Activated CD8-positive, alpha-beta T cell treated with anti-CD3 and anti-CD28 coated beads for 36 hours (primary cell): ENCODE measurements around the gene CD248. TPM values are rescaled to one million over a fixed set of nuclear protein-coding genes. Genes with fewer than 3 reads are reported as not detected.

Experiments used
- ATAC-seq: fragments of 200-7000 bp; cut with Tn5 transposase; one replicate; pipeline ENCODE4 v1.10.0; 2021; ENCODE audit warnings: mild to moderate bottlenecking, moderate library complexity
- CTCF ChIA-PET: fragments of 350-600 bp; sonication (Branson Sonifier 250); formaldehyde crosslinking; loops from one replicate; lab custom pipeline; 2021; ENCODE audit warnings: antibody characterized with exemption; lab: Charles Lee
- POLR2A ChIA-PET: fragments of 350-600 bp; sonication (Branson Sonifier 250); formaldehyde crosslinking; loops from one replicate; lab custom pipeline; 2021; ENCODE audit warnings: antibody characterized with exemption; lab: Charles Lee
- DNase-seq: peaks from one replicate; pipeline ENCODE4 v3.0.0-alpha.2; 2020
- H3K27ac Mint-ChIP-seq: one replicate; pipeline ENCODE4 v1.8.0; 2021; ENCODE audit warnings: mild to moderate bottlenecking, mixed read lengths
- H3K27me3 Mint-ChIP-seq: one replicate; pipeline ENCODE4 v1.8.0; 2021; ENCODE audit warnings: mixed read lengths
- H3K36me3 Mint-ChIP-seq: one replicate; pipeline ENCODE4 v1.8.0; 2021; ENCODE audit warnings: low read depth, mixed read lengths
- H3K4me1 Mint-ChIP-seq: one replicate; pipeline ENCODE4 v1.8.0; 2021; ENCODE audit warnings: low read depth, mixed read lengths
- H3K4me3 Mint-ChIP-seq: one replicate; pipeline ENCODE4 v1.8.0; 2021; ENCODE audit warnings: mild to moderate bottlenecking, moderate library complexity, mixed read lengths
- H3K9me3 Mint-ChIP-seq: one replicate; pipeline ENCODE4 v1.8.0; 2021; ENCODE audit warnings: mixed read lengths
- intact Hi-C: fragments of 100-400 bp; cut with micrococcal nuclease; formaldehyde crosslinking; loops from one replicate; pipeline ENCODE4 v1.10.0; 2022
- total RNA-seq, 2 experiments: library from RNA; stranded (reverse); gene quantifications; one replicate each; pipeline ENCODE4 v1.2.3, GENCODE V29; 2021
- TF ChIP-seq, protein P1 (sequence below): fragments of 200-600 bp; IDR thresholded peaks from one replicate; pipeline ENCODE4 v1.8.0; 2022; ENCODE audit warnings: antibody characterized with exemption, mild to moderate bottlenecking

Gene CD248
- total RNA-seq, 2 experiments from 2014 or later = 16.3 to 16.8 TPM

DNA sequence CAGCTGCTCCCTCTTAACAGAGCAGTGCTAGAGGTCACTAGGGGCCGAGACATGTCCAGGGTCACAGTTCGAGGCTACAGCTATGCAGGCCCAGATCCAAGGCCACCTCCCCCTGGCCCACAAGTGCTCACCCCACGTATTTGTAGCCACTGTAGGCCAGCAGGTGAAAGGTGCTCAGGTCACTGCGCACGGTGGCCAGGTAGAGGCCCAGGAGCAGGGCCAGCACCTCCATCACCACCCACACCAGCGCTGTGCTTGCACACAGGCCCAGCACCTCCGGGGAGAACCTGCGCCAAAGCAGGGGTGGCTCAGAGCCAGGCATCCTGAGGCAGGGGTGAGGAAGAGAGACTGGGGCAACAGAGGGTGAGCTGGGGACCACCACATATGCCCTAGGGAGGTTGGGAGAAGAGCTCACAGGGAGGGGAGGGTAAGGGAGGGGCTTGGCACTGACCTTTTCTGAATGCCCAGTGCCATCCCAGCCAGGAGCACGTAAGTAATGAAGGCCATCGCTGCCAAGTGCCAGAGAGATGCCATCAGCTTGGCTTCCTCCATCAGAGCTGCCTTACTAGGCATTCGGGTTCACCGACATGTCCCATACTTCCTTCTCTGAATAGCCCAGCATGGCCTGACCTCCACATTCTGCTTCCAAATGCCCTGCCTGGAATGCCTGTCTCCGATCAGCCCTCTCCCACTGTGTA lies 31.4 kb downstream of the CD248 start:
- DNase-seq = no peak
- no peaks in the 10 kb centered on the region for H3K9me3 Mint-ChIP-seq
- H3K27me3 Mint-ChIP-seq = no peaks in the 10 kb centered on the region
- H3K4me1 Mint-ChIP-seq = peaks cover 33% of the 10 kb centered on the region
- H3K36me3 Mint-ChIP-seq = peaks cover 4% of the 10 kb centered on the region
- ChIA-PET POLR2A (interaction anchor here (0.7 to 1.3 kb wide), 3 partner anchors 26 to 60 kb away, joined by 3 read pairs; no protein-coding TSS in a partner anchor), CTCF (interaction anchor here (0.9 to 4.8 kb wide), 3 partner anchors 10 to 27 kb away, joined by 3 to 27 read pairs (median 3); no protein-coding TSS in a partner anchor)
- no peak overlapping the region for H3K27ac Mint-ChIP-seq
- TF ChIP-seq, protein P1, sequence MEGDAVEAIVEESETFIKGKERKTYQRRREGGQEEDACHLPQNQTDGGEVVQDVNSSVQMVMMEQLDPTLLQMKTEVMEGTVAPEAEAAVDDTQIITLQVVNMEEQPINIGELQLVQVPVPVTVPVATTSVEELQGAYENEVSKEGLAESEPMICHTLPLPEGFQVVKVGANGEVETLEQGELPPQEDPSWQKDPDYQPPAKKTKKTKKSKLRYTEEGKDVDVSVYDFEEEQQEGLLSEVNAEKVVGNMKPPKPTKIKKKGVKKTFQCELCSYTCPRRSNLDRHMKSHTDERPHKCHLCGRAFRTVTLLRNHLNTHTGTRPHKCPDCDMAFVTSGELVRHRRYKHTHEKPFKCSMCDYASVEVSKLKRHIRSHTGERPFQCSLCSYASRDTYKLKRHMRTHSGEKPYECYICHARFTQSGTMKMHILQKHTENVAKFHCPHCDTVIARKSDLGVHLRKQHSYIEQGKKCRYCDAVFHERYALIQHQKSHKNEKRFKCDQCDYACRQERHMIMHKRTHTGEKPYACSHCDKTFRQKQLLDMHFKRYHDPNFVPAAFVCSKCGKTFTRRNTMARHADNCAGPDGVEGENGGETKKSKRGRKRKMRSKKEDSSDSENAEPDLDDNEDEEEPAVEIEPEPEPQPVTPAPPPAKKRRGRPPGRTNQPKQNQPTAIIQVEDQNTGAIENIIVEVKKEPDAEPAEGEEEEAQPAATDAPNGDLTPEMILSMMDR = no peak
- no peak overlapping the region for H3K4me3 Mint-ChIP-seq
- intact Hi-C loops = no loop called here
- ATAC-seq = no peak

GRCh38 chr11:66284526-66285078 lies 32.2 kb downstream of the CD248 start:
- POLR2A ChIA-PET = interaction anchor here (1.3 to 7.8 kb wide), 2 partner anchors 14 to 59 kb away, joined by 3 to 76 read pairs; partner anchors contain the start of gene RAB1B
- intact Hi-C loops = loop anchor here (5.0 kb wide), 1 partner anchor 62 kb away; no protein-coding TSS in a partner anchor
- peaks cover 4% of the 10 kb centered on the region for H3K36me3 Mint-ChIP-seq

GRCh38 chr11:66283461-66284105 lies 33.3 kb downstream of the CD248 start:
- intact Hi-C loops = loop anchor here (5.0 kb wide), 1 partner anchor 61 kb away; no protein-coding TSS in a partner anchor
- peaks cover 1% of the 10 kb centered on the region for H3K27me3 Mint-ChIP-seq
- ChIA-PET POLR2A (interaction anchor here (7.8 kb wide), 1 partner anchor 13 kb away, joined by 76 read pairs; the partner anchor contains the start of gene RAB1B), CTCF (interaction anchor here (0.6 to 3.8 kb wide), 12 partner anchors 13 to 106 kb away, joined by 3 to 37 read pairs (median 4); partner anchors contain the start of genes B4GAT1 and RAB1B)
- peaks cover 4% of the 10 kb centered on the region for H3K36me3 Mint-ChIP-seq
- no peak for ATAC-seq
- H3K27ac Mint-ChIP-seq = no peak overlapping the region
- H3K4me1 Mint-ChIP-seq = peaks cover 33% of the 10 kb centered on the region
- no peaks in the 10 kb centered on the region for H3K9me3 Mint-ChIP-seq
- no peak for DNase-seq
- H3K4me3 Mint-ChIP-seq = no peak overlapping the region
- TF ChIP-seq, protein P1 = no peak

More at GRCh38 chr11:66284526-66285078, 32.2 kb downstream of the CD248 start:
- H3K27me3 Mint-ChIP-seq = peaks cover under 1% of the 10 kb centered on the region
- H3K27ac Mint-ChIP-seq = no peak overlapping the region
- no peaks in the 10 kb centered on the region for H3K9me3 Mint-ChIP-seq
- no peak overlapping the region for H3K4me3 Mint-ChIP-seq
- peaks cover 27% of the 10 kb centered on the region for H3K4me1 Mint-ChIP-seq
- ATAC-seq (no peak), DNase-seq (no peak)
- CTCF ChIA-PET = interaction anchor here (0.9 to 1.6 kb wide), 2 partner anchors 9 to 27 kb away, joined by 3 read pairs; no protein-coding TSS in a partner anchor
- TF ChIP-seq, protein P1 = no peak

DNA sequence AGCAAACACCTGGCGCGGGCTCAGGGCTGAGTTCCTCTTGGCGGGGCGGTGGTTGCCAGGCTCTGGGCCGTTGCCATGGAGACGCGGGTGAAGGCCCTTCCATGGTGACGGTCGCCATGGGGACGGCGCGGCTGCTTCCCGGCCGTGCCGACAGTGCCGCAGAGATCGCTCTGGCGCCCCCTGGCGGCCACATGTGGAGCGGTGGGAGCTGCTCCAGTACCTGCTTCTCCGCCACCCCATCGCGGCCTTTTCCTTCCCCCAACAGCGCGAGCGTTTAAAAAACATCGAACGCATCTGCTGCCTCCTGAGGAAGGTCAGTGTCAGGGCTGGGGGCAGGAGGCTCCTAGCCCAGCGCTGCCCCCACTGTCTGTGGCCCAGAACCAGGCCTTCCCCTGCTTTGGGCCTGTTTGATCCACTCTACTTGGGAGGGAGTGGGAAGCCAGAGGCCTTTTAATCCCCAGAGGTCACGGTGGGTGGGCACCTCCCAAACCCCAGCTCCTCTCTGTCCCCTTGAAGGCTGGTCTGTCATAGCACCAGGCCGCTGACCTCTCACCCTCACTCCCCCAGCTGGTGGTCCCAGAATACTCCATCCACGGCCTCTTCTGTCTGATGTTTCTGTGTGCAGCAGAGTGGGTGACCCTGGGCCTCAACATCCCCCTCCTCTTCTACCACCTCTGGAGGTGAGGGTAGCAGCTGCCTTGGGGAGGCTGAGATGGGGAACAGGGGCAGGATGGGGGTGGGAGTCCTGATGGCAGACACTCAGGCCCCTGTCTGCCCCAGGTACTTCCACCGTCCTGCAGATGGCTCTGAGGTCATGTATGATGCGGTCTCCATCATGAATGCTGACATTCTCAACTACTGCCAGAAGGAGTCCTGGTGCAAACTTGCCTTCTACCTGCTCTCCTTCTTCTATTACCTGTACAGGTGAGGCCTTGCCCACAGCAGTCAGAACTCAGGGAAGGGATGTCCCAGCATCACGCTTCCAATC lies 34.1 kb downstream of the CD248 start:
- Mint-ChIP-seq H3K27me3 (peaks cover 1% of the 10 kb centered on the region), H3K4me3 (peak overlapping the region; percentile 19), H3K27ac (peak overlapping the region; percentile 38), H3K36me3 (peaks cover 2% of the 10 kb centered on the region), H3K9me3 (no peaks in the 10 kb centered on the region), H3K4me1 (peaks cover 33% of the 10 kb centered on the region)
- DNase-seq (peak; percentile 100), ATAC-seq (peak; percentile 89)
- intact Hi-C loops = loop anchor here (5.0 kb wide), 1 partner anchor 60 kb away; no protein-coding TSS in a partner anchor
- ChIA-PET POLR2A (interaction anchor here (0.6 to 7.8 kb wide), 6 partner anchors 8 to 62 kb away, joined by 3 to 76 read pairs (median 4); partner anchors contain the start of genes BRMS1, RAB1B and TMEM151A), CTCF (interaction anchor here (0.6 to 3.8 kb wide), 17 partner anchors 8 to 106 kb away, joined by 3 to 37 read pairs (median 5); partner anchors contain the start of genes B4GAT1, CD248, RAB1B and TMEM151A)
- TF ChIP-seq, protein P1 = peak; percentile 91
